Stimulated activated naive CD4-positive, alpha-beta T cell treated with Interleukin-2 at 50 U/mL for 16 hours (primary cell): Measurements from ENCODE around the gene C11orf42.

Source experiments
- DNase-seq: peaks from one replicate; lab custom pipeline; 2025; lab: John Stamatoyannopoulos, UW

C11orf42 gene

GRCh38 chr11:6258141-6258540 is 52.8 kb downstream of the C11orf42 start:
- no peak for DNase-seq

- DNase-seq: no peak
Measured at GRCh38 chr11:6258571-6259081, 53.3 kb downstream of the C11orf42 start.

GRCh38 chr11:6260207-6260726 is 54.9 kb downstream of the C11orf42 start:
- DNase-seq: no peak
